Astrocyte of the spinal cord (primary cell): ENCODE measurements around the gene GRB14.

Source experiments
- DNase-seq: peaks from one replicate; pipeline ENCODE4 v3.0.0; 2011; ENCODE audit warnings: low read depth, low spot score
- H3K4me3 ChIP-seq: 2 replicates; pipeline ENCODE4 v1.5.1; 2011; ENCODE audit warnings: low read depth, mild to moderate bottlenecking, low read length, moderate library complexity
- in situ Hi-C: cut with HindIII; loops from 2 replicates; pipeline ENCODE4 v1.10.0; 2017; ENCODE audit warnings: low sequenced_read_pairs
- TF ChIP-seq, protein P1 (sequence below): IDR thresholded peaks from 2 replicates; pipeline ENCODE4 v1.5.1; 2012; ENCODE audit warnings: low read depth, mild to moderate bottlenecking, low read length, inconsistent platforms

GRB14 gene

DNA sequence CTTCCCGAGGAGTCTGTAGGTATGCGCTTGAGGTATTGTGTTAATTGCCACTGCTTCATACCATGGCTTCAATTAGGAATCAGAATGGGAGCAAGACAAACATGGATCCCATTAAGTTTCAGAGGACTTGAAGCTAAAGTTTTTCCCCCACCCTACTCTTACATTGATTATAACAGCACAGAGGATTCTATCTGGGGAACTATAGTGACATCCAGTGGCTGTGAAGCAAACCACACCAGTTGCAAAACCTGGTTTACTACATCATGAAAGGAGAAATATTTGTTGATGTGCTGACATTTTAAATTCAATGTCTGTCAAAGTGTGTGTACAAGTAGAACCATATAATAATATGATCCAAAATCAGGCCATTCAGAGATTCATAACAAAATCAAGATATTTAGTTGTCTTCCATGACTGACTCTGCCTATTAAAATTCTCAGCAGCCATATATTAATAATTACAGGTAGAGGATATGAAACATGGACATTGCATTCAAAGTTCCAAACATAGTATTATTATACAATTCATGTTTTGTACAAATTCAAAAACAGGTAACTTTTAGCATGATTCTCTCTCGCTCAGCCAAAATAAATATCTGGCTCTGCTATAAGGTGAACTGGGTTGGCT, 82.9 kb downstream of the GRB14 start:
- TF ChIP-seq, protein P1, sequence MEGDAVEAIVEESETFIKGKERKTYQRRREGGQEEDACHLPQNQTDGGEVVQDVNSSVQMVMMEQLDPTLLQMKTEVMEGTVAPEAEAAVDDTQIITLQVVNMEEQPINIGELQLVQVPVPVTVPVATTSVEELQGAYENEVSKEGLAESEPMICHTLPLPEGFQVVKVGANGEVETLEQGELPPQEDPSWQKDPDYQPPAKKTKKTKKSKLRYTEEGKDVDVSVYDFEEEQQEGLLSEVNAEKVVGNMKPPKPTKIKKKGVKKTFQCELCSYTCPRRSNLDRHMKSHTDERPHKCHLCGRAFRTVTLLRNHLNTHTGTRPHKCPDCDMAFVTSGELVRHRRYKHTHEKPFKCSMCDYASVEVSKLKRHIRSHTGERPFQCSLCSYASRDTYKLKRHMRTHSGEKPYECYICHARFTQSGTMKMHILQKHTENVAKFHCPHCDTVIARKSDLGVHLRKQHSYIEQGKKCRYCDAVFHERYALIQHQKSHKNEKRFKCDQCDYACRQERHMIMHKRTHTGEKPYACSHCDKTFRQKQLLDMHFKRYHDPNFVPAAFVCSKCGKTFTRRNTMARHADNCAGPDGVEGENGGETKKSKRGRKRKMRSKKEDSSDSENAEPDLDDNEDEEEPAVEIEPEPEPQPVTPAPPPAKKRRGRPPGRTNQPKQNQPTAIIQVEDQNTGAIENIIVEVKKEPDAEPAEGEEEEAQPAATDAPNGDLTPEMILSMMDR = peak; percentile 81
- in situ Hi-C loops = no loop called here
- no peak overlapping the region for H3K4me3 ChIP-seq
- peak; percentile 61 for DNase-seq

DNA sequence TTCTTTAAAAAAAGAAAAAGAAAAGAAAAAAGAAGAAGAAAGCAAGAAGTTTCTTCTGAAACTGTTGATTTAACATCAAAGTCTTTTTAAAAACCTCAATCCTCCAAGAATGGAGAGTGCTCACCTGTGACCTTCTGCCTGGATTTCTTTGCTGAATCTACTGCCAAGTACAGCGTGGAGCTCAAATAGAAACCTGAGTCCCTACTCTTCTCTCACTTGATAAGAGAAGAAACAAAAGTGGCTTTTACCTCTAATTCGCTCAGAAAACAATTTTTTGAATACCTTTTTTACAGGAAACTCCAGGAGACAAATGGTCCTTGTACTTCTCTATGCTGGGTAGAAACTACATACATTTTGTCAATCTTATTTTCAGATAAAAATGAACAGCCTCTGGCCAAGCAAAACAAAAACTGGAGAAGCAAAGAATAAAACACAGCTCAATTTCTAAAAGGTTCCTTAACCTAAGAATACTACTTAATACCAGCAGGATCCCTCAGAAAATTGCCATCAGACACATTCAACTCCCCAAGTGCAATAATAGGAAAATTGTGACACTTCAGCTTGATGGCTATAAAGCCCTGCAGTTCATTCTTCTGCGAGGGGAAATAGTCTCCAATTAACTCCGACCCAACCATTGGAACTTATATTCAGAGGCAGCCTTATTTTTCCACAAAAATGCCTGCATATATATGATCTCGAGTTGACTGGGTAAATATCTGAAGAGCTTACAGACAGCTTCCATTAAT, 85.8 kb downstream of the GRB14 start:
- DNase-seq = no peak
- in situ Hi-C loops = no loop called here
- H3K4me3 ChIP-seq = no peak overlapping the region
- TF ChIP-seq, protein P1 = no peak

DNA sequence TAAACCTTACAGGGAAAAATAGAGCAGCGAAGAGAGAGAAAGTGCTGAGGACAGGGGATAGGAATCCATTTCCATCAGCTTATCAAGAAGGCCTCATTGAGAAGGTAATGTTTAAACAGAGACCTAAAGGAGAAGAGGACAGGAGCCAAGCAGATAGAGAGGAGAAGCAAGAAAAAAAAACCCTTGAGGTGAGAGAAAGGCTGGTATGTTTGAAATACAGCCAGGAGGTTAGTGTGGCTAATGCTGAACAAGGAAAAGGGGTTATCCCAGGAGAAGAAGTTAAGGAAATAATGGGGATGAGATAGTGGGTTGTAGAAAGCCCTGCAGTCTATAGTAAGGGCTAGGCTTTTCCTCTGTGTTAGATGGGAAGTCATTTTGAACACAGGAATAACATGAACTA, 90.8 kb downstream of the GRB14 start:
- no peak for DNase-seq
- TF ChIP-seq, protein P1 = no peak
- in situ Hi-C loops = no loop called here
- no peak overlapping the region for H3K4me3 ChIP-seq

DNA sequence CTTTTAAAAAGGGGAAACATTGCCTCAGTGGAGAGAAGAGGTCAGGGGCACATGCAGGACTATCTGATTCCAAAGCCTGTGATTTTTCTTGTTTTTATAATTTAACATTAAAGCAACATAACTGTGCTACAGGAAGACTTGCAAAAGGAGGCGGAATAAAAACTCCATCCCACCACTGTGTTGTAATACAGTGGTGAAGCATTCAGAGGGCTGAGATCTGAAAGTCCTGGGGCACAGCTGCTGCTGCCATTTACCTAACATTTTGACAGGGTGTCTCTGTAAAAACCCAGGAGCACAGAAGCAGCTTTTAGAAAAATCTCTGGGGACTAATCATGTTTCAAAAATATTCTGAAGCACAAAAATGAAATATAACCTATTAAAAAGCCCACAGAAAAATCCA, 97.6 kb downstream of the GRB14 start:
- TF ChIP-seq, protein P1 = no peak
- no peak overlapping the region for H3K4me3 ChIP-seq
- no peak for DNase-seq
- in situ Hi-C loops = no loop called here

DNA sequence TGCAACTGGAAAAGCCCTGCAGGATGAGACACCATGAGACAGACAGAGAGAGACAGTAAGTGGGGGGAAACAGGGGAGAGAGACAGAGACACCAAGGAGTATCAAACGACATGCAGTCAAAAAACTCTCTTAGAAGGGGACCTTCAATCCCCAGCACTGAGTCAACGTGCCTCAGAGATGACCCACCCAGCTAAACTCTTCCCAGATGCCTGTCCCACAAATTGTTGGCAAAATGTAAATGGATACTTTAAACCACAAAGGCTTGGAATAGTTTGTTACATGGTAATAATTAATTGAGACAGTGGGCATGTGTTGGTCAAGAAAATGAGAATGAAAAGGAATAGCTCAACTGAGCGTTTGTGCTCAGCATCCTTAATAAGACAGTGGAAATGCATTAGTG, 98.3 kb downstream of the GRB14 start:
- TF ChIP-seq, protein P1 = no peak
- H3K4me3 ChIP-seq = no peak overlapping the region
- in situ Hi-C loops = no loop called here
- peak; percentile 20 for DNase-seq

DNA sequence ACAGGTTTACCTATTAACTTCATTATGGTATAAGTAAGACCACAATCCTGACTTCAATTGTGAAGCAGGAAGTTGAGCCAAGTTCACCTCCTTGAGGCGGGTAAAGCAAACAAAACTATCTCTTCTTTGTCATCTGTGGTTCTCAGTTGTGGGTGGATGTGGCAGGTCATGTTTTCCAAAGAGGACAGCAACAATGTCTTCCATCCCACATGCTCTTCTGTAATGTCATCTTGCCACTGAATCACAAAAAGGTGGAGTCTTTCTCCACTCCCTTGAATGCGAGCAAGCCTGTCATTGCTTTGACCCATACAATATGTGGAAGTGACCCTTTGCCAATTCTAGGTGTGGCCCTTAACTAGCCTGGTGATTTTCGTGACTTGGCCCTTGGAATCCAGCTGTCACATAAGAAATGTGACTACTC, 98.7 kb downstream of the GRB14 start:
- in situ Hi-C loops = no loop called here
- H3K4me3 ChIP-seq = no peak overlapping the region
- no peak for DNase-seq
- TF ChIP-seq, protein P1 = no peak
